Osteoblast (primary cell): ENCODE measurements around the gene CNRIP1. TPM values are rescaled to one million over a fixed set of nuclear protein-coding genes. Genes with fewer than 3 reads are reported as not detected.

ENCODE experiments used
- DNase-seq: peaks from one replicate; pipeline ENCODE4 v3.0.0; 2011; ENCODE audit warnings: low spot score, mixed read lengths; ENCODE audit not compliant: insufficient read length; ENCODE audit errors: missing footprints
- H2AFZ ChIP-seq: 2 replicates; pipeline ENCODE4 v1.6.0; 2011; ENCODE audit warnings: mild to moderate bottlenecking, low read length
- H3K27ac ChIP-seq: 2 replicates; pipeline ENCODE4 v1.5.1; 2011; ENCODE audit warnings: mild to moderate bottlenecking, low read depth, low read length, moderate library complexity
- H3K27me3 ChIP-seq: 2 replicates; pipeline ENCODE4 v1.6.0; 2012; ENCODE audit warnings: mild to moderate bottlenecking, control low read depth, inconsistent platforms, low read length, moderate library complexity; ENCODE audit not compliant: insufficient read depth
- H3K36me3 ChIP-seq: 2 replicates; pipeline ENCODE4 v1.5.1; 2011; ENCODE audit warnings: mild to moderate bottlenecking, low read length, control low read depth, moderate library complexity; ENCODE audit not compliant: insufficient read depth
- H3K4me1 ChIP-seq: 2 replicates; pipeline ENCODE4 v1.5.1; 2011; ENCODE audit warnings: mild to moderate bottlenecking, low read length, control low read depth, moderate library complexity; ENCODE audit not compliant: insufficient read depth
- H3K4me2 ChIP-seq: 2 replicates; pipeline ENCODE4 v1.6.0; 2011; ENCODE audit warnings: mild to moderate bottlenecking, low read length; ENCODE audit not compliant: insufficient read depth
- H3K4me3 ChIP-seq: fragments of 200-600 bp; sonication (generic); 3 replicates; pipeline ENCODE4 v1.5.1; 2012; ENCODE audit warnings: mild to moderate bottlenecking, low read length, inconsistent platforms; ENCODE audit not compliant: insufficient read depth
- H3K79me2 ChIP-seq: 2 replicates; pipeline ENCODE4 v1.6.0; 2012; ENCODE audit warnings: mild to moderate bottlenecking, low read length, control low read depth, inconsistent platforms; ENCODE audit not compliant: insufficient read depth
- H3K9me3 ChIP-seq: 2 replicates; pipeline ENCODE4 v1.5.1; 2011; ENCODE audit warnings: low read depth, low read length, control low read depth
- H4K20me1 ChIP-seq: 2 replicates; pipeline ENCODE4 v1.6.0; 2012; ENCODE audit warnings: mild to moderate bottlenecking, low read length, control low read depth; ENCODE audit not compliant: insufficient read depth
- CTCF ChIP-seq: IDR thresholded peaks from 2 replicates; pipeline ENCODE4 v1.5.1; 2011; ENCODE audit warnings: mild to moderate bottlenecking, low read depth, low read length, moderate library complexity; ENCODE audit errors: extremely low read depth
- total RNA-seq: library from RNA; depleted of rRNA; stranded (reverse); fragments of >200 nt; gene quantifications from 2 replicates; pipeline ENCODE4 v1.2.3, GENCODE V29; 2012

Gene CNRIP1
- total RNA-seq, 1 donor = 43.4 TPM

GRCh38 chr2:68320118-68320641 lies 431 bp upstream of the CNRIP1 start:
- Histone ChIP-seq H3K4me3 (peak overlapping the region; percentile 85), H3K79me2 (peaks cover 47% of the 10 kb centered on the region), H3K36me3 (peaks cover 17% of the 10 kb centered on the region), H3K9me3 (no peaks in the 10 kb centered on the region), H2AFZ (peak overlapping the region; percentile 82), H4K20me1 (no peaks in the 10 kb centered on the region), H3K27ac (peak overlapping the region; percentile 49), H3K4me1 (peaks cover 15% of the 10 kb centered on the region), H3K27me3 (no peaks in the 10 kb centered on the region), H3K4me2 (peak overlapping the region; percentile 92)
- DNase-seq = peak; percentile 52
- no peak for TF ChIP-seq CTCF

- Histone ChIP-seq H3K9me3 (no peaks in the 10 kb centered on the region), H2AFZ (peak overlapping the region; percentile 82), H3K4me1 (peaks cover 15% of the 10 kb centered on the region), H3K79me2 (peaks cover 48% of the 10 kb centered on the region), H3K4me2 (peak overlapping the region; percentile 92), H4K20me1 (no peaks in the 10 kb centered on the region), H3K27ac (peak overlapping the region; percentile 49), H3K4me3 (peak overlapping the region; percentile 85), H3K27me3 (no peaks in the 10 kb centered on the region), H3K36me3 (peaks cover 19% of the 10 kb centered on the region)
- DNase-seq = peak; percentile 56
- no peak for TF ChIP-seq CTCF
Observed at GRCh38 chr2:68318914-68319397, 793 bp downstream of the CNRIP1 start.

DNA sequence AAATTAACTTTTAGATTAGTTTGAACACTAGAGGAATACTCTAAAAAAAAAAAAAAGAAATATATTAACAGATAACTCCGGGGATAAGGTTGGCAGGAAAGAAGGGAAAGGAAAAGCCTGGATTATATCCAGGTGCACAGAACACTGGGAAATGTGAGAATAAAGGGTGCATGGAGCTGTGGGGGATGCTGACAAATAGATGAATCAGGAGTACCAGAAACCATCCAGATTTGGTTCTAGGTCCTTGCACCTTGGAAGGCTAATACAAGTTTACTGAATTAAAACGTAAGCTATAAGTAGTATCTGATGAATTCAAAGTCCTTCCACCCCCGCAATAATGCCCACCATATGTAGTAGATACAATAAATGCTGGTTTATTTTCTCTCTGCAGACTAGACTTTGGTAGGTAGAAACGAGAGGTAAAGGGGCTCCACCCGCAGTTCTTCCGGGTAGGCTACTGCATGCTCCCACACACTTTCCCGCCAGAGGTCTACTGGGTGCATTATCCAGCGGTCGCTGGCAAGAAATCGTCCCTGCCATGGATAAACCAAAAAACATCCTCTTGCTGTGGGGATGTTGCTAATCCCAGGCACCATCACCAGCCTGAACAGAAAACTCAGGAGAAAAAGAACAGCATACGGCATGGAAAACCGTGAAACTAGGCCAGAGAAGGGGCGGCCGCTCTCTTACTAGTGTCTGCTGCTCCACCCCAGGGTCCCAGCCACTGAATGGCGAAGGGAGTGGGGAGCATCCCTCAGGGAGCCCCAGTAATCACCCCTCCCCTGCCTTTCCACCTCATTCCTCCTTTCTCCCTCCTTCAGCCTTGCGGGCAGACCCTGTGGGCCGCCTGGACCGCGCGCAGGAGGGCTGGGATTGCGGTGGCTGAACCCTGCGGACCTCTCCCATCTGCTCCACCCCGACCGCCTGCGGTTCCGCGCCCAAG lies 1.5 kb downstream of the CNRIP1 start:
- H2AFZ ChIP-seq = peak overlapping the region; percentile 82
- H4K20me1 ChIP-seq = no peaks in the 10 kb centered on the region
- H3K4me3 ChIP-seq = peak overlapping the region; percentile 85
- H3K4me2 ChIP-seq = peak overlapping the region; percentile 92
- H3K4me1 ChIP-seq = peaks cover 15% of the 10 kb centered on the region
- peak; percentile 51 for DNase-seq
- peaks cover 54% of the 10 kb centered on the region for H3K79me2 ChIP-seq
- peaks cover 19% of the 10 kb centered on the region for H3K36me3 ChIP-seq
- no peaks in the 10 kb centered on the region for H3K27me3 ChIP-seq
- H3K9me3 ChIP-seq = no peaks in the 10 kb centered on the region
- peak overlapping the region; percentile 49 for H3K27ac ChIP-seq
- TF ChIP-seq CTCF = no peak

DNA sequence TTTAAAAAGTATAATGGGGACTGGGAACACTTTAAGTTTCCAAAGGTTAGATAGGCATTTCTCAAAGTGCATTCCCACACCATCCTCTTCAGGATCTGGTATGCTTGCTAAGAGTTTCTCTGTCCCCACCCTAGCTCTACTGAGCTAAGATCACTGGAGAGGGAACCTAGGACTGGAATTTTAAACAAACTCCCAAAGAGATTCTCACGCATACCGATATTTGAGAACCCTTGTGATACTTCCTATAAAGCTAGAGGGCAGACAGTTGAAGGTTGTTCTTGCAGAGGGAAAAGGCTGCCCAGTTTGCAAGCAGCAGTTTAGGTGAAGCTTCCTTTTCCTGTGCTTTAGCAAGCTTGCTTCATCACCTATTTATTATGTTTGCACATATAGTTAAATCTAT lies 3.6 kb downstream of the CNRIP1 start:
- H3K4me3 ChIP-seq = no peak overlapping the region
- no peaks in the 10 kb centered on the region for H4K20me1 ChIP-seq
- peaks cover 19% of the 10 kb centered on the region for H3K36me3 ChIP-seq
- DNase-seq = no peak
- H3K27me3 ChIP-seq = no peaks in the 10 kb centered on the region
- H3K27ac ChIP-seq = no peak overlapping the region
- no peak overlapping the region for H3K4me2 ChIP-seq
- peaks cover 15% of the 10 kb centered on the region for H3K4me1 ChIP-seq
- peaks cover 57% of the 10 kb centered on the region for H3K79me2 ChIP-seq
- TF ChIP-seq CTCF = no peak
- no peaks in the 10 kb centered on the region for H3K9me3 ChIP-seq
- H2AFZ ChIP-seq = no peak overlapping the region
